CD1c-positive myeloid dendritic cell (primary cell): ENCODE measurements around the gene UNKL.

ENCODE experiments used
- DNase-seq: peaks from one replicate; pipeline ENCODE4 v3.0.0-alpha.2; 2016; ENCODE audit errors: extremely low spot score

The UNKL gene

GRCh38 chr16:1325673-1326371, 88.7 kb downstream of the UNKL start:
- DNase-seq, result no peak

- no peak for DNase-seq
Measured at GRCh38 chr16:1325261-1325660, 89.2 kb downstream of the UNKL start.

- DNase-seq, result no peak
Measured at GRCh38 chr16:1324286-1324826, 90.1 kb downstream of the UNKL start.

GRCh38 chr16:1323296-1324239, 90.9 kb downstream of the UNKL start:
- no peak for DNase-seq

GRCh38 chr16:1322407-1322806, 92.1 kb downstream of the UNKL start:
- DNase-seq, result no peak

- DNase-seq, result no peak
Measured at GRCh38 chr16:1320658-1321240, 93.8 kb downstream of the UNKL start.

GRCh38 chr16:1320097-1320496, 94.4 kb downstream of the UNKL start:
- DNase-seq, result no peak

GRCh38 chr16:1319041-1319440, 95.5 kb downstream of the UNKL start:
- DNase-seq, result no peak

DNA sequence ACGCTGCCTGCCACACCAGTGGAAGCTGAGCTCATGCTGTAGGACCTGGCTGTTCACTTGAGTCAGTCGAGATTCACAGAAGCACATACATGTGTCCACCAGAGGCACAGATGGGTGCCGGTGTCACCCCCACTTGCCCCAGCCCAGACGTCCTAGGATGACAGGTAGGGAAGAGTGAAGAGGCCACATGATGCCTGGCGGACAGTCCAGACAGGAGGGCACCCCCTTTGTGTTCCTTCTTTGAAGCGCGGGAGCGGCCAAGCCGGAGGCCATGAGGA, 96.3 kb downstream of the UNKL start:
- no peak for DNase-seq

- no peak for DNase-seq
Measured at GRCh38 chr16:1317479-1318267, 96.8 kb downstream of the UNKL start.

DNA sequence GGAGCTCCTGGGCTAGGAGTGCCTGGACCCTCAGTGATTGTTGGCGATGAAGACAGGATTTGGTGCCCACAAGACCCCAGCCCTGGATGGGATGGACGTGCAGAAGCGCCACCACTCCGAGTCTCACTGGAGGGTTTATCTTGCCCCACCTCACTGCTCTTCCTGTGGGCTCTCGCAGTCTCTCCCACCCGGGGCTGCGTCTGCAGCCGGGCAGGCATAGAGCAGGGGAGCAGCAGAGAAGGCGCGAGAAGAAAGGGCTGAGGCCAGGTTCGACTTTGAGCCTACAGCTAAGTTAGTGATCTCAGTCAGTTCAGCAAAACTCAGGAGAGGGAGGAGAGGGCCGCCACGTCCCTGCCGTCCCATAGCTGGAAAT, 98.5 kb downstream of the UNKL start:
- DNase-seq, result no peak

GRCh38 chr16:1315081-1316032, 99.1 kb downstream of the UNKL start:
- no peak for DNase-seq

- no peak for DNase-seq
Measured at GRCh38 chr16:1314399-1315068, 100.0 kb downstream of the UNKL start.

- DNase-seq, result no peak
Measured at GRCh38 chr16:1313721-1314369, 100.7 kb downstream of the UNKL start.
